Ishikawa (cell line): Measurements from ENCODE around the gene CTNNA3.

Experiments
- CEBPB ChIP-seq: IDR thresholded peaks from 2 replicates; pipeline ENCODE4 v1.6.1; 2012
- CREB1 ChIP-seq: IDR thresholded peaks from 2 replicates; pipeline ENCODE4 v1.6.1; 2012; ENCODE audit warnings: low read depth
- EGR1 ChIP-seq: IDR thresholded peaks from 2 replicates; pipeline ENCODE4 v1.6.1; 2012
- FOXM1 ChIP-seq: IDR thresholded peaks from 2 replicates; pipeline ENCODE4 v1.6.1; 2012; ENCODE audit warnings: low read depth, borderline replicate concordance
- NFIC ChIP-seq: IDR thresholded peaks from 2 replicates; pipeline ENCODE4 v1.6.1; 2012
- RAD21 ChIP-seq: IDR thresholded peaks from 2 replicates; pipeline ENCODE4 v1.6.1; 2012; ENCODE audit warnings: low read depth
- TAF1 ChIP-seq: IDR thresholded peaks from 2 replicates; pipeline ENCODE4 v1.6.1; 2012; ENCODE audit warnings: low read depth, mild to moderate bottlenecking
- TCF12 ChIP-seq: IDR thresholded peaks from 2 replicates; pipeline ENCODE4 v1.6.1; 2012; ENCODE audit warnings: low read depth
- TEAD4 ChIP-seq: IDR thresholded peaks from 2 replicates; pipeline ENCODE4 v1.6.1; 2012
- YY1 ChIP-seq: IDR thresholded peaks from 2 replicates; pipeline ENCODE4 v1.6.1; 2012; ENCODE audit warnings: low read depth
- ZBTB7A ChIP-seq: IDR thresholded peaks from 2 replicates; pipeline ENCODE4 v1.6.1; 2012; ENCODE audit warnings: low read depth
- TF ChIP-seq, protein P1 (sequence below): IDR thresholded peaks from 2 replicates; pipeline ENCODE4 v1.6.1; 2012
- TF ChIP-seq, protein P2 (sequence below): IDR thresholded peaks from 2 replicates; pipeline ENCODE4 v1.6.1; 2012
- TF ChIP-seq, protein P3 (sequence below): IDR thresholded peaks from 2 replicates; pipeline ENCODE4 v1.6.1; 2012; ENCODE audit warnings: low read depth, mild to moderate bottlenecking

Gene CTNNA3

GRCh38 chr10:66835400-66835799 is 860.6 kb downstream of the CTNNA3 start:
- TF ChIP-seq RAD21, result no peak
- TF ChIP-seq, protein P1, sequence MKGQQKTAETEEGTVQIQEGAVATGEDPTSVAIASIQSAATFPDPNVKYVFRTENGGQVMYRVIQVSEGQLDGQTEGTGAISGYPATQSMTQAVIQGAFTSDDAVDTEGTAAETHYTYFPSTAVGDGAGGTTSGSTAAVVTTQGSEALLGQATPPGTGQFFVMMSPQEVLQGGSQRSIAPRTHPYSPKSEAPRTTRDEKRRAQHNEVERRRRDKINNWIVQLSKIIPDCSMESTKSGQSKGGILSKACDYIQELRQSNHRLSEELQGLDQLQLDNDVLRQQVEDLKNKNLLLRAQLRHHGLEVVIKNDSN, result no peak
- TF ChIP-seq, protein P2, sequence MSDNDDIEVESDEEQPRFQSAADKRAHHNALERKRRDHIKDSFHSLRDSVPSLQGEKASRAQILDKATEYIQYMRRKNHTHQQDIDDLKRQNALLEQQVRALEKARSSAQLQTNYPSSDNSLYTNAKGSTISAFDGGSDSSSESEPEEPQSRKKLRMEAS, result no peak

GRCh38 chr10:66834802-66835201 is 861.2 kb downstream of the CTNNA3 start:
- TF ChIP-seq TCF12 (no peak), ZBTB7A (no peak)

- no peak for TF ChIP-seq EGR1
- TF ChIP-seq, protein P2, result no peak
- no peak for TF ChIP-seq TEAD4
- no peak for TF ChIP-seq YY1
These were observed 862.1 kb downstream of the CTNNA3 start for GRCh38 chr10:66833861-66834260.

- TF ChIP-seq EGR1 (no peak), CEBPB (no peak), TAF1 (no peak)
These were observed 863.1 kb downstream of the CTNNA3 start for GRCh38 chr10:66832781-66833422.

- TF ChIP-seq ZBTB7A (no peak), NFIC (no peak), EGR1 (no peak), CEBPB (no peak), CREB1 (no peak), TAF1 (no peak), RAD21 (no peak)
- TF ChIP-seq, protein P3, sequence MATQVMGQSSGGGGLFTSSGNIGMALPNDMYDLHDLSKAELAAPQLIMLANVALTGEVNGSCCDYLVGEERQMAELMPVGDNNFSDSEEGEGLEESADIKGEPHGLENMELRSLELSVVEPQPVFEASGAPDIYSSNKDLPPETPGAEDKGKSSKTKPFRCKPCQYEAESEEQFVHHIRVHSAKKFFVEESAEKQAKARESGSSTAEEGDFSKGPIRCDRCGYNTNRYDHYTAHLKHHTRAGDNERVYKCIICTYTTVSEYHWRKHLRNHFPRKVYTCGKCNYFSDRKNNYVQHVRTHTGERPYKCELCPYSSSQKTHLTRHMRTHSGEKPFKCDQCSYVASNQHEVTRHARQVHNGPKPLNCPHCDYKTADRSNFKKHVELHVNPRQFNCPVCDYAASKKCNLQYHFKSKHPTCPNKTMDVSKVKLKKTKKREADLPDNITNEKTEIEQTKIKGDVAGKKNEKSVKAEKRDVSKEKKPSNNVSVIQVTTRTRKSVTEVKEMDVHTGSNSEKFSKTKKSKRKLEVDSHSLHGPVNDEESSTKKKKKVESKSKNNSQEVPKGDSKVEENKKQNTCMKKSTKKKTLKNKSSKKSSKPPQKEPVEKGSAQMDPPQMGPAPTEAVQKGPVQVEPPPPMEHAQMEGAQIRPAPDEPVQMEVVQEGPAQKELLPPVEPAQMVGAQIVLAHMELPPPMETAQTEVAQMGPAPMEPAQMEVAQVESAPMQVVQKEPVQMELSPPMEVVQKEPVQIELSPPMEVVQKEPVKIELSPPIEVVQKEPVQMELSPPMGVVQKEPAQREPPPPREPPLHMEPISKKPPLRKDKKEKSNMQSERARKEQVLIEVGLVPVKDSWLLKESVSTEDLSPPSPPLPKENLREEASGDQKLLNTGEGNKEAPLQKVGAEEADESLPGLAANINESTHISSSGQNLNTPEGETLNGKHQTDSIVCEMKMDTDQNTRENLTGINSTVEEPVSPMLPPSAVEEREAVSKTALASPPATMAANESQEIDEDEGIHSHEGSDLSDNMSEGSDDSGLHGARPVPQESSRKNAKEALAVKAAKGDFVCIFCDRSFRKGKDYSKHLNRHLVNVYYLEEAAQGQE, result no peak
- TF ChIP-seq, protein P2, result no peak
These were observed 867.0 kb downstream of the CTNNA3 start for GRCh38 chr10:66828957-66829356.

- TF ChIP-seq RAD21 (no peak), FOXM1 (no peak), CEBPB (no peak), ZBTB7A (no peak)
- TF ChIP-seq, protein P2, result no peak
These were observed 868.6 kb downstream of the CTNNA3 start for GRCh38 chr10:66827353-66827752.

DNA sequence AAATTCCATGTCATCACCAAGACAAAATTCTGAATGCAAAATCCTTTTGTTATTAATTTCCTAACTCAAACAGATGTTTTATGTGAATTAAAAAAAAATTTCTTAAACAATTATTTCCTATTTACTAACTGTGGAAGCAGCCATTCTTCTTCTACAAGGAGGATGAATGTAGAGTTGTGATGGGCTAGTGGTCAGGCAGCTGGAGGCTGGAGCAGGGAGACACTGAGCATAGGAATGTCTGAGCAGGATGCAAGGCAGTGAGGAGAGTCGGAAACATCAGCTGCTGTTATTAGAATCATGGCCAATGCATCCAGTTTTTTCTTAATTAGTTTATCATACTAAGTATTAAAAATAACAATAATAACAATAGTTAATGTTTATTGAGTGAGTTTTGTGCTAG is 872.7 kb downstream of the CTNNA3 start:
- TF ChIP-seq, protein P1, result no peak
- TF ChIP-seq RAD21 (no peak), CREB1 (no peak), TAF1 (no peak), FOXM1 (no peak), EGR1 (no peak), TCF12 (no peak), CEBPB (no peak)
- TF ChIP-seq, protein P3, result no peak
